ENCODE results near the gene KCNK4.
A peak's percentile ranks its signal among the peaks of the same experiment; 100 is the strongest.
"Not testable (repeated sequence)": the region's sequence is repeated elsewhere in the genome, so short reads cannot be mapped to it uniquely, and the experiment has no call there.

Gene KCNK4

DNA sequence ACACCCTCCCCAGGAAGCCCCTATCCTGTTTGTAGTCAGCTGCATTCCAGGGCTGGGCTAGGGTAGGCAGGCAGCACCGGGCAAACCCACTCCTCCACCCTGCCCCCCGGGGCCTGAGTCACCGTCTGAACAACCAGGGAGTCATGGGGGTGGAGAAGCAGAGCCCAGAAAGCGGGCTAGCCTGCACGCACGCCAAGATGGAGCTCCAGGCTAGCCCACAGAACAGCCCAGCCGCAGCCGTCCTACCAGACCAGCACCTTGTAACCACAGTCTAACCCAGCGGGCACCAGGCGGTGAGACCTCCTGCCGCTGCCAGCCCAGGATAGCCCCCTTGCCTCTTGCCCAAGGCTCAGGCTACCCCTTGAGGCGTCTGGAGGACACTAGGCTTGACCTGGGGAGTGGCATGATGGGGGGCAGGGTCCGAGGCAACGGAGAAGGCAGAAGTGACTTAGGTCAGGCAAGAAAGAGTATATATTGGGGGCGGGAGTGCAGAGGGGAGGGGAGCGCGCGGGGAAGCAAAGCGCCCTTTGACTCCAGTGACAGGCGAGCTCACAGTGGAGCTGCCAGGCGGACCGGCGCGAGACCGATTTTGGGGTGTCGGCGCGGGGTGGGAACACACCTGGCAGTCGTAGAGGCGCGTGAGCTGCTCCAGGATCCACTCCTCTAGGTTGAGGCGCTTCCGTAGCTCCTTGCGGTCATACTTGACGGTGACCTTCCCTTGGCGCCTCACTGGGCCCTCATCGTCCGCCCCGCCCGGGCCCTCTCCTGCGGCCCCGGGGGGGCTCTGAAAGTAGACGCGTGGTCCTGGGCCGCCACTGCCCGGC is 45.1 kb upstream of the KCNK4 start:
- TF ChIP-seq, protein P1, sequence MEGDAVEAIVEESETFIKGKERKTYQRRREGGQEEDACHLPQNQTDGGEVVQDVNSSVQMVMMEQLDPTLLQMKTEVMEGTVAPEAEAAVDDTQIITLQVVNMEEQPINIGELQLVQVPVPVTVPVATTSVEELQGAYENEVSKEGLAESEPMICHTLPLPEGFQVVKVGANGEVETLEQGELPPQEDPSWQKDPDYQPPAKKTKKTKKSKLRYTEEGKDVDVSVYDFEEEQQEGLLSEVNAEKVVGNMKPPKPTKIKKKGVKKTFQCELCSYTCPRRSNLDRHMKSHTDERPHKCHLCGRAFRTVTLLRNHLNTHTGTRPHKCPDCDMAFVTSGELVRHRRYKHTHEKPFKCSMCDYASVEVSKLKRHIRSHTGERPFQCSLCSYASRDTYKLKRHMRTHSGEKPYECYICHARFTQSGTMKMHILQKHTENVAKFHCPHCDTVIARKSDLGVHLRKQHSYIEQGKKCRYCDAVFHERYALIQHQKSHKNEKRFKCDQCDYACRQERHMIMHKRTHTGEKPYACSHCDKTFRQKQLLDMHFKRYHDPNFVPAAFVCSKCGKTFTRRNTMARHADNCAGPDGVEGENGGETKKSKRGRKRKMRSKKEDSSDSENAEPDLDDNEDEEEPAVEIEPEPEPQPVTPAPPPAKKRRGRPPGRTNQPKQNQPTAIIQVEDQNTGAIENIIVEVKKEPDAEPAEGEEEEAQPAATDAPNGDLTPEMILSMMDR (IDR thresholded peaks at IDR 0.05; ENCODE audit: control insufficient read depth, extremely low read depth, insufficient read depth), result no peak
- H3K4me3 ChIP-seq (ENCODE audit: low read depth, low read length), result peak overlapping the region; percentile 96
- no peak for DNase-seq (ENCODE audit: low read depth)

DNA sequence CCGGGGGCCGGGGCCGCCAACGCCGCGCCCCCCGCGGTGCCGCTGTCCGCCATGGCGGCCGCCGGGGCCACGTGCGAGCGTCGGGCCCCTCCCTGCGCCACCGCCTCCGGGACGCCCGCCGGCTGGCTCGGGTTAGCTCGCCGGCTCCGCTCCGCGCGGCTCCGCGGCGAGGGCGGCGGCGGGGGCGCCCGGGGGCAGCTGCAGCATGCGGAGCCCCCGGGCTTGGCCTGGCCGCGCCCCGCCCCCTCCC is 44.6 kb upstream of the KCNK4 start:
- peak overlapping the region; percentile 96 for H3K4me3 ChIP-seq (ENCODE audit: low read depth, low read length)
- not testable (repeated sequence) for DNase-seq (ENCODE audit: low read depth)

DNA sequence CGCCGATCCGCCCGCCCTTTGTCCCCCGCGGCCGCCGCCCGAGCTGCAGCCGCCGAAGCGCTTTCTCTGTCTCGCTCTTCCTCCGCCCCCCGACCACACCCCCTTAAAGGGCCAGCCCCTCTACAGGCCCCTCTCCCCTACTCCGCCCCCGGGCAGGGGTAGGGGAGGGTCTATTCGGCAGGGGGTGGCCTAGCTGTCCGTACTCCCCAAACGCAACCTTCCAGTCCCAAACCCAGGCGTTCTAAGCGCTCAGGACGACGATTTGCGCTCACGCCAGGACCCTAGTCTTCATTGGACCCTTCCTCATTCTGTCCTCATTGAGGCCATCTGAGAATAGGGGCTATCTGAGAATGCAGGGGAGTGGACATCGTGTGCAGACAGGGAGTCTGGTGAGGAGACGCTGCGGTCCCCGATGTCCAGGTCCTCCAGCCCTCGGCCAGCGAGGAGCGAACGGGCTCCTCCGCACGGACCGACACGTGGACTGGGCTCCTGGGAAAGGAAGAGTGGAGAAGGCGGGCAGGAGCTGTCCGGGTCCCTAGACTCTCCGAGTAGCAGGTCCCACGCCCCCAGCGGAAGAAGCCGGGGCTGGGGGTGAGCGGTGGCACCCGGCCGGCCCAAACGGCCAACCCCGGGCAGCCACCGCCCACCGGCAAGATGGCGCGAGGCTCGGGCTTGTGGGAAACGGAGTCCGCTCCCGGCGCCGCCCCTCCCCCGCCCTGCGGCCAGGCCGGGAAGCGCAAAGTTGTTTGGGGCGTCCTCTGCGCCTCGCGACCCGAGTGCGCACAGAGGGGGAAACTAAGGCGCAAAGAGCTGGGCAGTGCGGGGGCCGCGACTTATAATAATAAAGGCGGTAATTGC is 44.0 kb upstream of the KCNK4 start, which contains the start of gene PPP1R14B:
Gene PPP1R14B (minus strand): TSS at position 73 of the 858 bp plus-strand sequence. CDS start 270 bp downstream, outside the sequence.
- H3K4me3 ChIP-seq (ENCODE audit: low read depth, low read length), result peak within 1 kb of the TSS; percentile 96
- DNase-seq (ENCODE audit: low read depth), result no peak
- TF ChIP-seq, protein P1 (IDR thresholded peaks at IDR 0.05; ENCODE audit: control insufficient read depth, extremely low read depth, insufficient read depth), result 0 out of 2 replicates have a peak, but pooled peaks have one; percentile 4

DNA sequence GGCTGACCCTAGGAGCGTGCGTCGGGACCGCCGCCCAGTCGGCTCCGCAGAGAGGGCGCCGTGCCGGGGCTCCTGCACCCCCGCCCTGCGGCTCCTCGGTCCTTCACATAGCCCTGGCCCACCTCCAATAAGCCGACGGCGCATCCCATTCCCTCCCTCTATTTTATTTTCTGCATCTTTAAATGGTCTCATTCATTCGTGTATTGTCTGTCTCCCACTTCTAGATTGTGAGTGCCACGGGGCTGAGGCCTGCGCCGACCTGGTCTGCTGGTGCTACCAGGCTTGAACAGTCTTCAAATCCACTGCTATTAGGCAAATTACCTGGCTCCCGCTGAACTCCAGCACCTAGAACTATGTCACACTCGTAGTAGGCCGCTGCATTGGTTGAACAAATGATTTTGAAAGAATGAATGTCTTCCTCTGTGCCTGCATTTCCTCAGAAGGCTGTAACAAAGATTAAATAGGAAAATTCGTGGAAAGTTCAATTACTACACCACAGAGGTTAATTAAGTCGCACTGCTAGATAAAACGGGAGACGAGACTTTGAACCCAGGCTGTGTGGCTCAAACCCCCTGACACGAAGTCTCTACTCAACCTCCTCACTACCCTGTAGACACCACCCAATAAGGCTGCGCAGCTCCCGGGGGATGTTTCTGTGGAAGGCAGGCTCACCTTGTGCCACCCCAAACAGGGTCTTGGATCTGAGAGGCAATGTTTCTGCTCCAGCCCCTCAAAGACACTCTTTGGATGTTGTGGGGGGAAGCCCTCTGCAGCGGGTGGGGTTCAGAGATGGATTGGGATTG is 43.2 kb upstream of the KCNK4 start:
- H3K4me3 ChIP-seq (ENCODE audit: low read depth, low read length), result peak overlapping the region; percentile 64
- DNase-seq (ENCODE audit: low read depth), result no peak
- TF ChIP-seq, protein P1 (IDR thresholded peaks at IDR 0.05; ENCODE audit: control insufficient read depth, extremely low read depth, insufficient read depth), result no peak

DNA sequence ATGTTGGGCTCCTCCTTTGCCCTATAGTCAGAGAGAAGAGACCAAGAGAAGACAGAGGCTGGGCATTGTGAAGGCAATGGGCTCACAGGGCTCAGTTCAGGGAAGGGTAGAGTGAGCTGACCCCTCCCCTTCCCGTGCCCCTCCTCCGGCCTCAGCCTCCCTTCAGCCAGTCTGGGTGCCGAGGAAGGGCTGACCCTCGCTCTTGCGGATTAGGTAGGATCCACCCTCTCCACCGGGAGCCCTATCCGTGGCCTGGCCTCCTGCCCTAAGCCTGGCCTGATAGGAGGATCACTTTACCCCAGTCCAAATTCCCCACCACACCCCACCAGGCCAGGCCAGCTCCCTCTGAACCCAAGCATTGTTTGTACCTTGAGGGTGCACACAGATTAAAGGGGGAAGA is 42.5 kb upstream of the KCNK4 start:
- DNase-seq (ENCODE audit: low read depth), result no peak
- no peak overlapping the region for H3K4me3 ChIP-seq (ENCODE audit: low read depth, low read length)
- TF ChIP-seq, protein P1 (IDR thresholded peaks at IDR 0.05; ENCODE audit: control insufficient read depth, extremely low read depth, insufficient read depth), result no peak

DNA sequence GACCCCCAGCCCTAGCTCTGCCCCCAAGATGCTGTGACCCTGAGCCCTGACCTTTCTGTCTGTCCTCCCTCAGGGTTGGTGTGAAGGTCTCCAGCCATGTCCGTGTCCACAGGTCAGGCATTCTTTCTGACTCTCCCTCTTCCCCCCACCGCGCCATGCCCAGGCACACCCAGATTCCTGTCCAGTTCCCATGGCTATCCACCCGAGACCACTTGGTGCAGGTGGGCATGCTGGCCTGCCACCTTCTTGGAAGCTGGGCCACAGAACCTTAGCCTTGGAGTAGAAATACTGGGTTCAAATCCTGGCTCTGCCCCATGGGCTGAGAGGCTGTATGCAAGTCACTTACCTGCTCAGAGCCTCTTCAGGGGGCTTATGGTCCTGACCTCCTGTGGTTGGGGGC is 42.1 kb upstream of the KCNK4 start:
- no peak for DNase-seq (ENCODE audit: low read depth)
- no peak overlapping the region for H3K4me3 ChIP-seq (ENCODE audit: low read depth, low read length)
- TF ChIP-seq, protein P1 (IDR thresholded peaks at IDR 0.05; ENCODE audit: control insufficient read depth, extremely low read depth, insufficient read depth), result no peak

Measured in LNCaP clone FGC (cell line).